Urinary bladder (tissue), 4 donors: ENCODE measurements around the gene DPP10. TPM values are rescaled to one million over a fixed set of nuclear protein-coding genes. Genes with fewer than 3 reads are reported as not detected.

Experiments used
- DNase-seq: peaks from one replicate; pipeline ENCODE4 v3.0.0-alpha.2; 2015; ENCODE audit errors: extremely low spot score
- H3K27ac ChIP-seq: one replicate; pipeline ENCODE4 v1.5.1; 2013; ENCODE audit warnings: low read depth, mild to moderate bottlenecking, moderate library complexity
- H3K36me3 ChIP-seq: one replicate; pipeline ENCODE4 v1.6.1; 2013; ENCODE audit warnings: mild to moderate bottlenecking, moderate library complexity; ENCODE audit not compliant: insufficient read depth
- H3K4me1 ChIP-seq: one replicate; pipeline ENCODE4 v1.6.1; 2013; ENCODE audit warnings: mild to moderate bottlenecking, moderate library complexity; ENCODE audit not compliant: insufficient read depth
- H3K4me3 ChIP-seq: one replicate; pipeline ENCODE4 v1.5.1; 2013; ENCODE audit warnings: low read depth, low read length
- WGBS: extraction: QIAGEN DNeasy Blood & Tissue Kit; methylation state at CpG from one replicate; pipeline ENCODE4 v1.1.7; 2013; 5-methylcytosine and 5-hydroxymethylcytosine counted together
- polyA plus RNA-seq: library from polyadenylated mRNA; stranded (reverse); fragments of 200-250 nt; gene quantifications from one replicate; pipeline ENCODE4 v1.2.3, GENCODE V29; 2013
- total RNA-seq: library from RNA; depleted of rRNA; stranded (reverse); fragments of >200 nt; gene quantifications from one replicate; pipeline ENCODE4 v1.2.3, GENCODE V29; 2014
- donor health status: healthy with polysubstance abuse.
- donor health status: healthy.

The DPP10 gene
- total and polyA plus RNA-seq, 2 donors: 0.32 to 12.4 TPM

DNA sequence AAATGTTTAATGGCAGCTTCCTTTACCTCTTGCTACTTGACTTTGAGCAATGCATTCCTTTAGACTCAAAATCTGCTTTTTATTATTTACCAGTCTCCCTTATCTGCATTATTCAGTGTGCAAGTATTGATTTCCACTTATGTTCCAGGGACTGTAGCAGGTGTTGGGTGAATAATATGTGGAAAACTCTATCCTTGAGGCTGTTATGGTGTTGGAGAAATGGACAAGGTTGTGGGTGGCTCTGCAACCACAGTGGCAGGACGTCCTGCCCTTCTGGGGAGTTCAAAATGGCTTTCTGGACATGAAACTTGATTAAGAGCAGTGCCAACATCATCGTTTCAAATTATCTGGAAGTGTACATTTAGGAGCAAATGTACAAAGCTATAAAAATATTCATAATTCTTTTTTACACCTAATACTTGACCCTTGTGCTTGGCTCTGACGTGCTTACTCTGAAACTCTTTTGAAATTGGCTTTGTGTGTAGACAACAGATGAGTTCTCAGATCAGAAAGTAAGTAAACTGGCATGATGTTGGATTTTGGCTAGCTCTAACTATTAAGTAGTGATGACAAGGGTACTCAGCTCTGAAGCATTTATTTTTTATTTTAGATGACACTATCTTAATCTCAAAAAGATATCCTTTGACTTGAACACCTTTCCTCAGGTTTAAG is 766.2 kb downstream of the DPP10 start:
- no peak for DNase-seq
- H3K36me3 ChIP-seq: no peaks in the 10 kb centered on the region
- 43% methylated on average over 3 of the region's 3 CpGs for WGBS
- no peak overlapping the region for H3K27ac ChIP-seq
- no peaks in the 10 kb centered on the region for H3K4me1 ChIP-seq
- H3K4me3 ChIP-seq: no peak overlapping the region

DNA sequence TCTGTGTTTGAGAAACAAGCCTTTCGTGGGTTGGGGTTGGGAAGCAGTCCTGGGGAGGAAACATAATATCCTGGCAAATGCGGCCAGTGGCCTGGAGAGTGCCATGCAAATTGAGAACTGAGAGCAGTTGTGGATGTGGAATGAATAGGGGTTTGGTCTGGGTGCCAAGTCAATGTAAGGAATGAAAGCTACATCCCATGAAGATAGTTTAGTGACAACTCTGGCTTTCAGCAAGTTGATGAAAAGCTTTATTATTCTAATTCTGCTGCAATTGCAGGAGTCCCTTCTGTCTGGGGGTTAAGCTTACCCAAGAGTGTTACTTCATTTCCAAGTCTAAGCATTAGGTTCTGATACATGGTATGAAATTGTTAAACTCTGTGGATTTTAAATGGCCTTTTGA is 771.6 kb downstream of the DPP10 start:
- Histone ChIP-seq H3K27ac (no peak overlapping the region), H3K4me1 (no peaks in the 10 kb centered on the region), H3K36me3 (no peaks in the 10 kb centered on the region), H3K4me3 (no peak overlapping the region)
- DNase-seq: no peak
- WGBS: 66% methylated on average over 2 of the region's 2 CpGs

DNA sequence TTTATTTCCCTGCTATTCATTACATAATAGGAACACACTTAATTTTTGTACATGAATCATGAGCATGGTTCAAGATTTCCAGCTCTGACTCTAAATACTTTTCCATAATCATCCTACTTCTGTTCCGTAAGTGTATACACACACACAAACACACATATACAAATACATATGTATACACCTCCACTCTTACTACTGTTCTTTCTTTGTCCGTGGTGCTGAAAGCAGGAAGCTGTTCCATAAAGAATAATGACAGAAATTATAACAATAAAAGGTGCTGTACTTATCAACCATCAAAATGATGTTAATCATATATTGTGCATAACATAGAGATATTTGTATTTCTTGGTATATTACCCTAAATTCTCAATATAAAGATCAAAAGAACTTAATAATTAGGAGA is 776.9 kb downstream of the DPP10 start:
- H3K4me1 ChIP-seq: no peaks in the 10 kb centered on the region
- 81% methylated on average over 2 of the region's 2 CpGs for WGBS
- no peaks in the 10 kb centered on the region for H3K36me3 ChIP-seq
- H3K27ac ChIP-seq: no peak overlapping the region
- H3K4me3 ChIP-seq: no peak overlapping the region
- no peak for DNase-seq

DNA sequence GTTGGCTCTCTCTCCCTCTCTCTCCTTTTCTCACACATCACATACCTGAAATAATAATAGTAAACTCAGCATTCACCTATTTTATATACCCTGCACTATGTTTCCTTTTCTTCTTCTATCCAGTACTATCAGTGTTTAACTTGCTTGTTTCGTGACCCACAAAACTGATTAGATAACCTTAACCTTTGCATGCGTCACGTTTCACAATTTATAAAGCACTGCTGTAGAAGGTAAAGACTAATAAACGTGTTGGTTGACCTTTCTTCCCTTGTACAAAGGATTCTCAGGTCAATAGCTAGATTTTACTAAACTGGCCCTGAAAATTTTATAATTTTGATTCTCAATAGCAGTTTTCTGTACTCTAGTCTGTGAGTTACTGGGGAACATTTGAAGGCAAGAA is 791.7 kb downstream of the DPP10 start:
- 51% methylated on average over 4 of the region's 4 CpGs for WGBS
- H3K4me3 ChIP-seq: no peak overlapping the region

DNA sequence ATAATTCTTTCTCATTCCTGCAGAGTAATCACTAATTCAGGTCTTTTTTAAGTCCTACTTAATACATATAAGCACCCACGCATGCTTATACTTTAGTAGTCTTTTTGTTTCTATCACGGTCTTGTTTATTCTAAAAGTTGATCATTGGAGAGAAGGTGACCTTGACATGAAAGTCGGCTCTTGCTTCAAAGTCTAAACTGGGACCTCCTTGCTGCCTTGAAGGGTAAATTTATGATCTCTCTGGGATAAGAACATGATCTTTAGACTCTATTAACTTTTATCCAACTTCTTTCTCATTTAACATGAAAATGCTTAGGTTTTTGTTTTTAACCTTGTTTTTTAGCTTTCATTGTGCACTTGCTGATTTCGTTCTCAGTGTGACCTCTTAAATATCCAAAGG is 792.3 kb downstream of the DPP10 start:
- Histone ChIP-seq H3K36me3 (no peaks in the 10 kb centered on the region), H3K4me1 (no peaks in the 10 kb centered on the region), H3K4me3 (no peak overlapping the region), H3K27ac (no peak overlapping the region)
- WGBS: 62% methylated on average over 4 of the region's 4 CpGs
- DNase-seq: no peak

More for the DNA sequence above, 791.7 kb downstream of the DPP10 start:
- H3K36me3 ChIP-seq: no peaks in the 10 kb centered on the region
- H3K4me1 ChIP-seq: no peaks in the 10 kb centered on the region
- DNase-seq: no peak
- no peak overlapping the region for H3K27ac ChIP-seq

DNA sequence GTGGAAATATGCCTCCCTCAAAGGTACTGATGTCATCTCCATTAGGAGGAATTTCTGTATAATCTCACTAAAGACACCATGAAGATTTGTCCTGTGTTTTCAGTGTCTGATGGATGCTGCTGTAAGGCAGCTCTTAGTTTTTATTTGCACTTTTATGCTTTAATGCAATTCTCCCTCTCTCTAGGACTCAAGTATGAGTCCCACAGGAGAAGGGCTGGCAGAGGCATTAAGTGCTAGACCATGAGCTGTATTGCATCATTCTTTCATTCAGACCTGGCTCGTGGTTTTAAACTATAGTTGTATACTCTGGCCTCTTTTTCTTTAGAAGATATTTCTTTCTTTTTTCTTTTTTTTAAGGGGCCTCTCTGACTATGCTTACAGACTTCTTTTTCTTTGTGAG is 805.6 kb downstream of the DPP10 start:
- H3K36me3 ChIP-seq: no peaks in the 10 kb centered on the region
- DNase-seq: no peak
- WGBS: 59% methylated on average over 1 of the region's 1 CpG

DNA sequence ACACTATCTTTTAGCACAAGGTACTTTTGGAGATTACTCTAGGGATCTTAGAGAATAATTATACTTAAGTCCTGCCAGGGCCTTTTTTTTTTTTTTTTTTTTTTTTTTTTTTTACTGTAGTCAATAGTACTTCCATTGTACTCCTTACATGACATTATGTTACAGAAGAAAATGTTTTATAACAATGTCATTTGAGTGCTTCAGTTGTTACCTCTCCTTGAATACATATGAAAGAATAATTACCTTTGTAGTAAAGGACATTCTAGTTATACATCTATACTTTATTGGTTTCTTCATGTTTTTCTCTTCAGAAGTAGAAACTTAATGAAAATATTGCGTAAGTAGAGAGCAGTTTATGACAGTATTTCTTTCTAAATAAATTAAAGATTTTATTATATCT is 834.9 kb downstream of the DPP10 start:
- H3K4me3 ChIP-seq: no peak overlapping the region
- WGBS: 87% methylated on average over 1 of the region's 1 CpG

More for the DNA sequence above, 805.6 kb downstream of the DPP10 start:
- Histone ChIP-seq H3K27ac (no peak overlapping the region), H3K4me3 (no peak overlapping the region), H3K4me1 (no peaks in the 10 kb centered on the region)

DNA sequence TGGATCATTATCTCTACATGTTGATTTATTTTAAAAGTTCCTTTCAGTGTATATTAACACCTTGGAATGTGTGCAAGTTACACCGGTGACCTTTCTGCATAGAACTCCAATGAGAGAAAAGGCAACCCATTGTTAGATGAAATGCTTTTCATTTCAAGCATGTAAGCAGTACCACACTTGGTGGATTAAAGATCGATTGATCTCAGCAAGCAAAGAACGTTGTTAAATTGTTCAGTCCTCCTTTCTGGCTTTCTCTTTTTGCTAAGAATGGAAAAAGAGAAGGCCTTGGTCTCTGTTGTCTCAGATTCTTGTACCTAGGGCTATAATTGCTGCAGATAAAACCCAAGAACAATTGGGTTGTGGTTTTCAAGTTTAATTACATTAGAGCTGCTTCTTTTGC is 843.0 kb downstream of the DPP10 start:
- no peaks in the 10 kb centered on the region for H3K4me1 ChIP-seq
- no peak overlapping the region for H3K4me3 ChIP-seq
- no peak for DNase-seq
- H3K36me3 ChIP-seq: no peaks in the 10 kb centered on the region
- no peak overlapping the region for H3K27ac ChIP-seq
- 58% methylated on average over 3 of the region's 3 CpGs for WGBS

More for the DNA sequence above, 834.9 kb downstream of the DPP10 start:
- no peaks in the 10 kb centered on the region for H3K36me3 ChIP-seq
- H3K4me1 ChIP-seq: no peaks in the 10 kb centered on the region
- DNase-seq: no peak
- no peak overlapping the region for H3K27ac ChIP-seq

DNA sequence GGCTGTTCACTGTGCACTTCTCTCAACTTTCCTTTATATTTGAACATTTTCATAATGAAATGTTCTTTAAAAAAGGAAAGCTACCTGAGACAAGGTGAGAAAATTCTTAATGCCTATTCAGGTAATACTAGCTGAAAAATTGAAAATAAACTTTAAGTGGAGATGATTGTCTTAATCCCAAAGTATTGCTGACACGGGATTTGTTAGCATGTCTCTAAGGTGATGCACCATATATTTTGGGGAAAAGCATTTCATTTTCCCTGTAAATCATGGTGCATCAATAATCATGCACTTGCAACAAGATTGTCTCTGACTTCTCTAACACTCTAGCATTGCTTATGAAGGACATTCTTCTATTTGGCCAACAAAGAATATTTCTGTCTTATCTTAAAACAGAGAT is 848.0 kb downstream of the DPP10 start:
- no peak overlapping the region for H3K27ac ChIP-seq
- H3K36me3 ChIP-seq: no peaks in the 10 kb centered on the region
- H3K4me1 ChIP-seq: no peaks in the 10 kb centered on the region
- no peak for DNase-seq
- H3K4me3 ChIP-seq: no peak overlapping the region
- 78% methylated on average over 1 of the region's 1 CpG for WGBS

DNA sequence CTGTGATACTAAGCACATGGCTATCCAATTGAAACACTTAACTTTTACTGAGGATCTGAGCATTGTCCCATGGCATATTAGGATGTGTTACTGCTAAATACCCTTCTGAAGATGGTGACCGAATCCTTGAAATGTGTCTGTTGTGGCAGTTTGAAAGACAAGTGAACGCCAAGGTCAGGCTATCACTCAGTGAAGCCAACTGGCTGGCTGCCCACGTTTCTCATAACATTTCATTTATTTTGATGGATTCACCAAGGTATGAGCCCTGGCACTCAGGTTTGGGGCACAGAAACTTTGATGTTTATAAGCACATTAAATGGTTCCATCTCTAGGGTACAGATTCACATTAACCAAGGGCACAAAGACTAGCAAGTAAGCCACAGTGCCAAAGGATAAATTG is 850.3 kb downstream of the DPP10 start:
- Histone ChIP-seq H3K4me3 (no peak overlapping the region), H3K4me1 (no peaks in the 10 kb centered on the region), H3K27ac (no peak overlapping the region), H3K36me3 (no peaks in the 10 kb centered on the region)
- DNase-seq: no peak
- WGBS: 81% methylated on average over 3 of the region's 3 CpGs

DNA sequence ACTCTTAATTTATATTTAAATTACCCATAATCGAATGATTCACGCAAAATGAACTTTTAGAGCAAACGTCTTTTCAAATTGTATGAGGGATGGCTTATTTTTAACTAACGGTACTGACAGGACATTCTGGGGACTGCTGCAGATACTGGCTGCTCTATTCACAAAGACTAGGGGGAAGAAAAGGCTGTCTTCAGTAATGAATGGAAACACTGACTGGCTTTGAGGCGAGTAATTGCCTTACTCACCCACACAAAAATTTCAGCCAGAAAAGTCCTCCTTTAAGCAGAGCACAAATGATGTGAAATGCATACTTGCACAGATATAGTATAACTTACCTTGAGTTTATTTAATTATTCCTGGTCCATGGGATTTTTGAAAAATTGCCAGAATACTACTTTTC is 852.6 kb downstream of the DPP10 start:
- H3K27ac ChIP-seq: no peak overlapping the region
- WGBS: 69% methylated on average over 5 of the region's 5 CpGs
- DNase-seq: no peak

DNA sequence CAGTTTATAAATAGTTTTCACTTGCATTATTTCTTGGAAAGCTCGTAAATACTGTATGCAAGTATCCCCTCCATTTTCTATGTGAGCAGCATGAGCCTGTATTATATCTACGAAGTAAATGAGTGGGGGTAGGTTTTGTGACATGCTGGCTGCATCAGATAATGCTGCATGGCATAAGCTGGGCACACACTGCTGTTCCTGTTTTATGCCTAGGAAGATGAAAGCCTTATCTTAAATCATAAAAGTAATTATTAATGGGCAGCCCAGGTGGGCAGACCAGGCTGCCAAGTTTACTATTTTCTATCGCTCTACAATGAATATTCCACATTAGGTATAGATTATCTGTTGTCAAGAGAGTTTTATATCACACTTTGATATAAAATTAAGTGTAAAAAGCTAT is 854.6 kb downstream of the DPP10 start:
- Histone ChIP-seq H3K4me3 (no peak overlapping the region), H3K4me1 (no peaks in the 10 kb centered on the region), H3K27ac (no peak overlapping the region), H3K36me3 (no peaks in the 10 kb centered on the region)
- WGBS: 71% methylated on average over 3 of the region's 3 CpGs
- DNase-seq: no peak

More for the DNA sequence above, 852.6 kb downstream of the DPP10 start:
- Histone ChIP-seq H3K4me1 (no peaks in the 10 kb centered on the region), H3K4me3 (no peak overlapping the region), H3K36me3 (no peaks in the 10 kb centered on the region)

DNA sequence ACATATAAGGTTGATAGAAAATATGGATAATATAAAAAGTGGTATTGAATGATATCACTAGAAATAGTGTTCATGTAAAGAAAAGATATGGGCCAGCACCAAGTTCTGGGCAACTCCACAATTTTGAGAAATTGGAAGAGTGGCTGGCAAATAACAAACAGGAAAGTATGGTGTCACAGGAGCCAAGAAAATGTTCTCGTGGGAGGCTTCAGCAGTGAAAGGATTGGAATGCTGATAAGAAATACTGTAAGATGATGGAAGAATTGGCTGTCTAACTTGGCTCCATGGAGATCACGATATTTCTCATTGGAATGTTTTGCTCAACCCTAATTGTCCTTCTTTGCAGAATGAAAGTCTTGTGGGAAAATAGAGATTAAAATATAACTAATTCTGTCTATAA is 856.8 kb downstream of the DPP10 start:
- WGBS: 32% methylated on average over 2 of the region's 2 CpGs
- DNase-seq: no peak
- Histone ChIP-seq H3K4me3 (no peak overlapping the region), H3K36me3 (no peaks in the 10 kb centered on the region), H3K4me1 (no peaks in the 10 kb centered on the region), H3K27ac (no peak overlapping the region)

DNA sequence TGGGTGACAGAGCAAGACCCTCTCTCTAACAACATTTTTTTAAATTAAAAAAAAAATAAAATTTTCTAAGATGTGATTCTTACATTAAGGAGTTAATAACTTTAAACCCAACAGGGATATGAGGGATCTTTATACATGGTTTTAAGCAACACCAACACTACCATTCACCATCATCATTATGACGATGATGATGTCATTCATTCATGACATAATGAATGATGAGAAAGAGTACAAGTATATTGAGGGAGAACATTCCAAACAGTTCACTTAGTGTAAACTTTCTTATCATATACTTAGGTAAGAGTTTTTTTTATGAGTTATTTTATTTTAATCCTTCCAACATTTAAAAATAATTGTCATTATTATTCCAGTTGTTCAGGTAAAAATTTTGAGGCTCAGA is 863.3 kb downstream of the DPP10 start:
- WGBS: 78% methylated on average over 1 of the region's 1 CpG
- no peak overlapping the region for H3K27ac ChIP-seq
- no peaks in the 10 kb centered on the region for H3K36me3 ChIP-seq
- no peaks in the 10 kb centered on the region for H3K4me1 ChIP-seq
- H3K4me3 ChIP-seq: no peak overlapping the region
- DNase-seq: no peak

DNA sequence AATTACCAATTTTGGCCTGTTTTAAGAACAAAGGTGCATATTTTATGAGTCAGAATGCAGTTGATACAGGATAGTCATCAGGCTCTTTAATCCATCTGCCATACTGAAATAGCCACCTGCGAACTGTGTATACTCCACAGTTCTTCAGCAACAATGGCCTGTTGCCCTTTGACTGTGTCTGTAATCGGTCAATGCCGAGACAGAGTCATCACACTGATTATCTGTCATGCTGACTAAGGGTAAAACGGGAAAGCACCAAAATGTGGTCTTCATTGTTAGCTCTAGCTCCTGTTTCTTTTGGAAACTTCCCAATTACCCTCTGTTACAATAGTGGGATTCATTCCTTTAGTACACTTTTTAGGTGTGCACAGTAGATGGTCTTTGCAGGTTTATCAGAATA is 871.7 kb downstream of the DPP10 start:
- WGBS: 84% methylated on average over 4 of the region's 4 CpGs

More for the DNA sequence above, 871.7 kb downstream of the DPP10 start:
- no peaks in the 10 kb centered on the region for H3K4me1 ChIP-seq
- no peak overlapping the region for H3K4me3 ChIP-seq
- H3K27ac ChIP-seq: no peak overlapping the region
- no peaks in the 10 kb centered on the region for H3K36me3 ChIP-seq
- DNase-seq: no peak
